H1 (cell line): Measurements from ENCODE around the gene ESR1. TPM values are rescaled to one million over a fixed set of nuclear protein-coding genes. Genes with fewer than 3 reads are reported as not detected.

Experiments used
- CTCF ChIA-PET: fragments of 300-600 bp; sonication (Branson Sonifier 250); formaldehyde crosslinking; loops from one replicate; lab custom pipeline; 2021; ENCODE audit not compliant: partially characterized antibody; lab: Charles Lee
- POLR2A ChIA-PET: fragments of 300-600 bp; sonication (Branson Sonifier 250); formaldehyde crosslinking; loops from one replicate; lab custom pipeline; 2021; ENCODE audit warnings: inconsistent platforms; ENCODE audit not compliant: partially characterized antibody; lab: Charles Lee
- DNase-seq, 2 experiments: peaks; one replicate each; pipeline versions ENCODE4 v3.0.0 to v3.0.0-alpha.2; 2010 to 2022; ENCODE audit warnings: low spot score in 2 of 2, low read depth in 1 of 2, mixed read lengths in 1 of 2
- FAIRE-seq: peaks from 2 replicates; lab custom pipeline; 2011; peaks lifted over from hg19 to GRCh38; lab: Jason Lieb, UNC
- H2AFZ ChIP-seq: 2 replicates; pipeline ENCODE4 v1.8.1; 2012; ENCODE audit warnings: low read length, inconsistent platforms
- H2AK5ac ChIP-seq: 2 replicates; pipeline ENCODE4 v1.6.1; 2013; ENCODE audit warnings: low read depth, low read length
- H2BK120ac ChIP-seq: replicated peaks from 2 replicates; pipeline ENCODE3; 2013; ENCODE audit warnings: low read depth, low read length, inconsistent platforms
- H2BK12ac ChIP-seq: 2 replicates; pipeline ENCODE4 v1.6.1; 2013; ENCODE audit warnings: low read depth, low read length
- H2BK15ac ChIP-seq: 2 replicates; pipeline ENCODE4 v1.6.1; 2013; ENCODE audit warnings: low read length
- H2BK20ac ChIP-seq: 2 replicates; pipeline ENCODE4 v1.6.1; 2013; ENCODE audit warnings: low read length
- H2BK5ac ChIP-seq: 2 replicates; pipeline ENCODE4 v1.6.1; 2013; ENCODE audit warnings: low read depth, low read length
- H3K14ac ChIP-seq: 2 replicates; pipeline ENCODE4 v1.6.1; 2013; ENCODE audit warnings: inconsistent platforms; ENCODE audit not compliant: insufficient read length
- H3K18ac ChIP-seq: 2 replicates; pipeline ENCODE4 v1.6.1; 2013; ENCODE audit warnings: low read length; ENCODE audit errors: extremely low read depth
- H3K23ac ChIP-seq: 2 replicates; pipeline ENCODE4 v1.6.1; 2013; ENCODE audit warnings: inconsistent platforms; ENCODE audit not compliant: insufficient read length
- H3K23me2 ChIP-seq: 2 replicates; pipeline ENCODE4 v1.6.1; 2013; ENCODE audit warnings: low read depth, low read length
- H3K27ac ChIP-seq: 2 replicates; pipeline ENCODE4 v1.6.1; 2011; ENCODE audit warnings: low read depth, low read length, inconsistent platforms
- H3K27me3 ChIP-seq, 4 experiments: replicated peaks in 1 of 4; 1 replicate in 1 of 4; 2 replicates in 3 of 4; pipeline versions ENCODE4 v1.6.1 to v1.8.1; 2011 to 2013; ENCODE audit warnings: low read length in 3 of 4, mild to moderate bottlenecking in 3 of 4, inconsistent platforms in 2 of 4, mixed read lengths in 2 of 4, moderate library complexity in 1 of 4; ENCODE audit not compliant: control insufficient read depth in 3 of 4, insufficient read depth in 3 of 4; ENCODE audit errors: extremely low read depth in 1 of 4
- H3K36me3 ChIP-seq, 4 experiments: 2 replicates each; pipeline versions ENCODE4 v1.6.1 to v1.8.1; 2011 to 2013; ENCODE audit warnings: mild to moderate bottlenecking in 4 of 4, low read length in 3 of 4, moderate library complexity in 2 of 4, control low read depth in 1 of 4, inconsistent platforms in 1 of 4; ENCODE audit not compliant: insufficient read depth in 4 of 4, control insufficient read depth in 2 of 4
- H3K4ac ChIP-seq: replicated peaks from 2 replicates; pipeline ENCODE3; 2013; ENCODE audit warnings: low read length, low read depth, mixed read lengths, inconsistent platforms; ENCODE audit not compliant: insufficient read length
- H3K4me1 ChIP-seq, 4 experiments: replicated peaks in 1 of 4; 1 replicate in 1 of 4; 2 replicates in 3 of 4; pipeline versions ENCODE4 v1.6.1 to v1.8.1; 2011 to 2013; ENCODE audit warnings: low read length in 3 of 4, inconsistent platforms in 2 of 4, mixed read lengths in 1 of 4; ENCODE audit not compliant: insufficient read depth in 4 of 4, control insufficient read depth in 3 of 4
- H3K4me2 ChIP-seq, 2 experiments: 2 replicates each; pipeline versions ENCODE4 v1.6.1 to v1.8.1; 2011 to 2013; ENCODE audit warnings: low read depth in 2 of 2, low read length in 2 of 2, control low read depth in 1 of 2, inconsistent platforms in 1 of 2, mild to moderate bottlenecking in 1 of 2; ENCODE audit not compliant: insufficient read depth in 1 of 2
- H3K4me3 ChIP-seq, 4 experiments: fragments of 200-600, 300-600 bp in 1 of 4; sonication (generic), shearing (Covaris generic), sonication (Bioruptor Twin) in 1 of 4; 2 replicates each; pipeline versions ENCODE4 v1.5.1 to v1.8.1; 2011 to 2016; ENCODE audit warnings: low read length in 4 of 4, low read depth in 3 of 4, control low read depth in 2 of 4, inconsistent platforms in 2 of 4, mild to moderate bottlenecking in 2 of 4, mixed read lengths in 1 of 4, moderate library complexity in 1 of 4; ENCODE audit not compliant: insufficient read depth in 2 of 4; ENCODE audit errors: extremely low read depth in 1 of 4
- H3K56ac ChIP-seq: replicated peaks from 2 replicates; pipeline ENCODE3; 2013; ENCODE audit warnings: low read depth, mild to moderate bottlenecking, mixed read lengths, low read length, inconsistent platforms; ENCODE audit not compliant: insufficient read length
- H3K79me1 ChIP-seq: 2 replicates; pipeline ENCODE4 v1.6.1; 2013; ENCODE audit warnings: low read depth, low read length, control low read depth
- H3K79me2 ChIP-seq, 2 experiments: 2 replicates each; pipeline versions ENCODE4 v1.6.1 to v1.8.1; 2012 to 2013; ENCODE audit warnings: low read length in 2 of 2, mild to moderate bottlenecking in 2 of 2, inconsistent platforms in 1 of 2; ENCODE audit not compliant: insufficient read depth in 2 of 2, control insufficient read depth in 1 of 2
- H3K9ac ChIP-seq, 4 experiments: replicated peaks in 1 of 4; 1 replicate in 1 of 4; 2 replicates in 3 of 4; pipeline versions ENCODE4 v1.6.1 to v1.8.1; 2011 to 2013; ENCODE audit warnings: low read depth in 3 of 4, low read length in 3 of 4, control low read depth in 2 of 4, mild to moderate bottlenecking in 2 of 4, moderate library complexity in 2 of 4, inconsistent platforms in 1 of 4; ENCODE audit errors: extremely low read depth in 1 of 4
- H3K9me3 ChIP-seq, 2 experiments: 2 replicates each; pipeline versions ENCODE4 v1.6.1 to v1.8.1; 2012 to 2013; ENCODE audit warnings: mild to moderate bottlenecking in 2 of 2, moderate library complexity in 2 of 2, control low read depth in 1 of 2, inconsistent platforms in 1 of 2, low read depth in 1 of 2, low read length in 1 of 2, mixed read lengths in 1 of 2; ENCODE audit not compliant: insufficient read depth in 2 of 2
- H4K20me1 ChIP-seq, 2 experiments: replicated peaks in 1 of 2; 2 replicates each; pipeline versions ENCODE3 to v1.8.1; 2011 to 2013; ENCODE audit warnings: inconsistent platforms in 2 of 2, low read length in 2 of 2, mild to moderate bottlenecking in 1 of 2; ENCODE audit not compliant: insufficient read depth in 2 of 2, control insufficient read depth in 1 of 2
- H4K5ac ChIP-seq: 2 replicates; pipeline ENCODE4 v1.6.1; 2013; ENCODE audit warnings: low read length, low read depth, mixed read lengths, inconsistent platforms; ENCODE audit not compliant: insufficient read length
- H4K8ac ChIP-seq: 2 replicates; pipeline ENCODE4 v1.8.0; 2013; ENCODE audit warnings: mild to moderate bottlenecking, moderate library complexity, low read length, inconsistent platforms; ENCODE audit not compliant: insufficient read depth; ENCODE audit errors: extremely low read depth
- H4K91ac ChIP-seq: replicated peaks from 2 replicates; pipeline ENCODE3; 2013; ENCODE audit warnings: low read length, mixed read lengths, inconsistent platforms; ENCODE audit not compliant: insufficient read length
- GABPA ChIP-seq: IDR thresholded peaks from 2 replicates; pipeline ENCODE4 v1.6.1; 2011; ENCODE audit warnings: mild to moderate bottlenecking, low read length, moderate library complexity, borderline replicate concordance; ENCODE audit not compliant: insufficient read depth
- JUND ChIP-seq: IDR thresholded peaks from 2 replicates; pipeline ENCODE4 v1.6.1; 2011; ENCODE audit warnings: mild to moderate bottlenecking, improper control_type of control experiment, low read length
- MAFK ChIP-seq: IDR thresholded peaks from 2 replicates; pipeline ENCODE4 v1.6.1; 2012; ENCODE audit warnings: low read depth, mild to moderate bottlenecking, improper control_type of control experiment, low read length
- PHF8 ChIP-seq: fragments of 200-600 bp; sonication (generic); conservative IDR thresholded peaks from 2 replicates; pipeline ENCODE4 v1.7.1; 2012; ENCODE audit warnings: low read depth, mild to moderate bottlenecking, inconsistent platforms, low read length, moderate library complexity
- RXRA ChIP-seq: IDR thresholded peaks from 2 replicates; pipeline ENCODE4 v1.6.1; 2011; ENCODE audit warnings: low read depth, mild to moderate bottlenecking, low read length, moderate library complexity; ENCODE audit not compliant: insufficient read depth
- SP2 ChIP-seq: IDR thresholded peaks from 2 replicates; pipeline ENCODE4 v1.6.1; 2012; ENCODE audit warnings: mild to moderate bottlenecking, low read length, inconsistent platforms
- SRF ChIP-seq: IDR thresholded peaks from 2 replicates; pipeline ENCODE4 v1.6.1; 2011; ENCODE audit warnings: mild to moderate bottlenecking, low read depth, low read length, moderate library complexity
- SUZ12 ChIP-seq: fragments of 200-600 bp; sonication (generic); IDR thresholded peaks from 2 replicates; pipeline ENCODE4 v1.6.1; 2012; ENCODE audit warnings: mild to moderate bottlenecking, inconsistent platforms, low read length, moderate library complexity, mixed read lengths
- TAF1 ChIP-seq: IDR thresholded peaks from 2 replicates; pipeline ENCODE4 v1.6.1; 2011; ENCODE audit warnings: mild to moderate bottlenecking, low read depth, low read length
- WGBS, 2 experiments: shearing (Covaris generic) in 1 of 2; methylation state at CpG; one replicate each; pipeline versions ENCODE4 v1.1.6 to v1.1.7; 2013 to 2015; ENCODE audit warnings: low lambda C conversion rate in 2 of 2, mixed read lengths in 2 of 2, inconsistent platforms in 1 of 2, low coverage in 1 of 2, missing lambda C conversion rate in 1 of 2; ENCODE audit not compliant: insufficient replicate concordance in 2 of 2, insufficient coverage in 1 of 2, insufficient read length in 1 of 2; ENCODE audit errors: extremely low coverage in 1 of 2, missing lambda C conversion rate in 1 of 2; 5-methylcytosine and 5-hydroxymethylcytosine counted together
- polyA plus RNA-seq, 7 experiments: library from polyadenylated mRNA; depleted of rRNA in 3 of 7; stranded (reverse) in 5 of 7; unstranded in 2 of 7; fragments of >200 nt in 5 of 7; fragments of 200-250 nt in 2 of 7; gene quantifications; 1 replicate in 5 of 7; 2 replicates in 1 of 7; 4 replicates in 1 of 7; pipeline versions ENCODE4 v1.2.1 to v1.2.3, GENCODE V29; 2011 to 2013; ENCODE audit warnings: missing spikeins in 2 of 7, mixed read lengths in 2 of 7
- total RNA-seq: library from RNA; stranded (reverse); fragmentation: NEBNext Ultra II Directional; extraction: Animal tissue kit (Norgen Biotek cat#: 25700); gene quantifications from 2 replicates; pipeline ENCODE4 v1.2.1, GENCODE V29; 2021

ESR1 gene
- total and polyA plus RNA-seq, 2 of the 8 experiments (the other 6 are each of a cell fraction or from before 2014, with no cell fraction given) = 0.03 to 0.17 TPM

DNA sequence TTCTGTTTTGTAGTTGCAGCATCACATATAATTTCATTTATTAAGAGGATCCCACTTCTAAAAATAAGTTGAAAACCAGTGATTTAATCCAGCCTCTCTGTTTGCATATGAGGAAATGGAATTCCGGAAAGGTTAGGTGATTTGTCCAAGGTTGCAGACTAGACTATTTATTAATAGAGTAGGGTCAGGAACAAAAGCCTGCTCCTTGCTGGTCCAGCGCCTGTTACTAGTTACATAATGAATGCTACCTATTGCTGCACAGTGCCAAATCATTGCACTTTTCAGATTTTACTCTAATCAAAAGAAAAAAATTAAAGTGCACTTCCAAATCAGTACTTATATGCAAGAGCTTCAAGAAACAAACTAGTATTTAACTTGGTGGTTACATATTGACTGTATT is 238.6 kb downstream of the ESR1 start:
- ChIA-PET POLR2A (no interaction called here), CTCF (interaction anchor here (1.0 kb wide), 1 partner anchor 12 kb away, joined by 4 read pairs; no protein-coding TSS in a partner anchor)
- no peak overlapping the region for H3K14ac ChIP-seq
- H3K4me3 ChIP-seq = no peak overlapping the region
- no peak for DNase-seq
- no peak overlapping the region for H2BK15ac ChIP-seq
- H2BK5ac ChIP-seq = no peak overlapping the region
- no peaks in the 10 kb centered on the region for H3K79me1 ChIP-seq
- H2AK5ac ChIP-seq = no peak overlapping the region
- no peak overlapping the region for H4K8ac ChIP-seq
- no peak overlapping the region for H3K4ac ChIP-seq
- H2AFZ ChIP-seq = no peak overlapping the region
- no peaks in the 10 kb centered on the region for H3K23me2 ChIP-seq
- H3K27me3 ChIP-seq = no peaks in the 10 kb centered on the region; a peak in 1 of 7 replicates
- no peaks in the 10 kb centered on the region for H3K36me3 ChIP-seq
- no peak overlapping the region for H2BK20ac ChIP-seq
- no peak overlapping the region for H3K23ac ChIP-seq
- H3K4me1 ChIP-seq = no peaks in the 10 kb centered on the region; a peak in 1 of 7 replicates
- TF ChIP-seq SRF (no peak), TAF1 (no peak), PHF8 (no peak), JUND (no peak), MAFK (no peak), RXRA (no peak), SUZ12 (no peak), SP2 (no peak), GABPA (no peak)
- no peak for FAIRE-seq
- H3K9ac ChIP-seq = no peak overlapping the region
- no peaks in the 10 kb centered on the region for H3K79me2 ChIP-seq
- no peak overlapping the region for H4K91ac ChIP-seq
- H3K18ac ChIP-seq = no peak overlapping the region
- H4K20me1 ChIP-seq = no peaks in the 10 kb centered on the region
- no peak overlapping the region for H3K56ac ChIP-seq
- no peak overlapping the region for H4K5ac ChIP-seq
- H2BK120ac ChIP-seq = no peak overlapping the region
- no peak overlapping the region for H3K27ac ChIP-seq
- no peak overlapping the region for H2BK12ac ChIP-seq
- no peak overlapping the region for H3K4me2 ChIP-seq
- H3K9me3 ChIP-seq = no peaks in the 10 kb centered on the region
- WGBS, 2 experiments = 90% methylated on average over 2 of the region's 2 CpGs; no CpG with 5 or more reads in 1 of the 2 experiments
